Suppressor macrophage (primary cell): ENCODE results near the gene MYO1E.
"Not testable (repeated sequence)": the region's sequence is repeated elsewhere in the genome, so short reads cannot be mapped to it uniquely, and the experiment has no call there.

Source experiments
- DNase-seq, 4 experiments: peaks; one replicate each; pipeline ENCODE4 v3.0.0-alpha.2; 2020 to 2022

Gene MYO1E

DNA sequence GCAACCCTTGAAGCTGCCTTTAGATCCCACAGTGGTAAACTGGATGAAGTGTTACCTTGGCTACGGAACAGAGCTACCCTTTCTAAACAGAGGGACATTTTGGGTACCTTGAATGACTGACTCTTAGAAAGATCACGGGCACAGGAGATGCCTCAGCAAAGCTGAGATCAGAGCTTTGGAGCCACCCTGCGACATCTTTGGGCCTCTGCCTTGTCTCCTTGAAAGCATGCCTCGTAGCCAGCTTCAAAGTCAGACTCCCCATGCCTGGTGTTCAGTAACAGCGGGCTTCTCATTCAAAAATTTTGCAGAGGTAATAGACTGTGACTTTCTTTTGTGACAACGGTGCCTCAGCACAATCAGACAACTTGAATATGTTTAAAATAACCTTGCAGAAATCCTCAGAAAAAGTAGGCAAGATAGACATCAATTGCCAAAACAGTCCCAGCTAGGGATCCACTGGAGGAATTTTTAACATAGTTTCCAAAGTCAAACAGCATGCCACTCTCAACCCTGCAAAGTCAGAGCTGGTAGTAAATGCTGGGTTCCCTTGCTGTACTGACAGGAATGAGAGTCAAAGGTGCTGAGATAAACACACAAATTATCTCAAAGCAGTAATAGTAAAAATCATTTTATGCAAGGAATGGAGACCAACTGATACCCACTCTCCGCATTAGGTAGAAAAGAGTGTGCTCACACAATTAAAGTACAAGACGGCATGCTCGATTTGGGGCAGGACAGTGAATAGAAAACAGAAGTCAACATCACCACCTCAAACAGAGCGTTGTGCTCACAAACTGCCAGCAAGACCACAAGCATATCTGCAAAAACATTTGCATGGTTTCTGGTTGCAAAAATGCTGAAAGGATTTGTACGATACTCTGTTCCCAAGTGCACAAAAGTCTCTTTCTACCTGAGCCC lies 82.1 kb downstream of the MYO1E start:
- DNase-seq, result no peak

DNA sequence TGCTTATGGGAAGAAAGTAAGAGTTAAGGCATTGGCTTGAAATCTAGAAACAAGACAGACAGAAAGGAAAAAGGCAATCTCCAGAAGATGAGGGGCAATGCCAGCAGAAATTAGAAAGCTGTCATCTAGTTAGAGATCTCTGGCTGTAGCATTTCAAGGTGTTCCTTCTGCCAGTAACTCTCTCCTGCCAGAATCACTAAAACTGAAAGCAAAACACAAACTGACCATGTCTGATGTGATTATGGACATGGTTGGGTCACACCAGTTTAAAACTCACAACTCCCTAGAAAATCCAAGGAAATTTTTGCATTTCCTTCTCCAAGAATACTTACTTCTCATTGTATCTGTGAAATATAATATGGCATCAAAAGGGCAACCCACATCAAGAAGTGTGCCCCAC lies 83.1 kb downstream of the MYO1E start:
- no peak for DNase-seq

DNA sequence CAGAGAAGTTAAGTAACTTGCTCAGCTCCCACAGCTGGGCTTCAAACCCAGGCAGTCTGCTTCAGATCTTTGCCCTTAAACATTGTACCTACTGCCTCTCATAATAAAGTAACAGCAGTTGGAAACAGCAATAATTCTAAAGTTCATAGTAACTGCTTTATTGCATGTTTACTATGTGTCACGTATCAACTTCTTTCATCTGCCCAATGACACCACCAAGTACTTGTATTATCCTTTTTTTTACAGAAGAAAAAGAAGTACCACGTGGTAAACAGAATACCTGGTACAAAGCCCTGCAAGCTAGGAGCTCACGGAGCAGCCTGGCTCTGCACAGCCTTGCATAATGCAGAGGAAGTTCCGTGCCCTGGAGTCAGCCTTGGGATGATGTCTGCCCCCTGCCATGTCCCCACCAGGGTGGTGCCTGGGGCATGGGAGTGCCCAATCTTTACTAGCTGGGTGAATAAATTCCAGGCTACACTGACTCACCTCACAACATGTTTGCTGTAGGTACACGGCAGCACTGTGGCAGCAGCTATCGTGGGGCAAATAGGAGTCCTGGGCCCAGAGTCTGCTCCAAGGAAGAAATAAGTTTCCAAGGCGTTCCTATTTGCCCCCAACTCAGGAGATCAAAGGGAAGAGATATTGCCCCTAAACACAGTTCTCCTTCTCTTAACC lies 88.8 kb downstream of the MYO1E start:
- DNase-seq, result peak in 2 of 4 experiments; percentile 22 to 25

DNA sequence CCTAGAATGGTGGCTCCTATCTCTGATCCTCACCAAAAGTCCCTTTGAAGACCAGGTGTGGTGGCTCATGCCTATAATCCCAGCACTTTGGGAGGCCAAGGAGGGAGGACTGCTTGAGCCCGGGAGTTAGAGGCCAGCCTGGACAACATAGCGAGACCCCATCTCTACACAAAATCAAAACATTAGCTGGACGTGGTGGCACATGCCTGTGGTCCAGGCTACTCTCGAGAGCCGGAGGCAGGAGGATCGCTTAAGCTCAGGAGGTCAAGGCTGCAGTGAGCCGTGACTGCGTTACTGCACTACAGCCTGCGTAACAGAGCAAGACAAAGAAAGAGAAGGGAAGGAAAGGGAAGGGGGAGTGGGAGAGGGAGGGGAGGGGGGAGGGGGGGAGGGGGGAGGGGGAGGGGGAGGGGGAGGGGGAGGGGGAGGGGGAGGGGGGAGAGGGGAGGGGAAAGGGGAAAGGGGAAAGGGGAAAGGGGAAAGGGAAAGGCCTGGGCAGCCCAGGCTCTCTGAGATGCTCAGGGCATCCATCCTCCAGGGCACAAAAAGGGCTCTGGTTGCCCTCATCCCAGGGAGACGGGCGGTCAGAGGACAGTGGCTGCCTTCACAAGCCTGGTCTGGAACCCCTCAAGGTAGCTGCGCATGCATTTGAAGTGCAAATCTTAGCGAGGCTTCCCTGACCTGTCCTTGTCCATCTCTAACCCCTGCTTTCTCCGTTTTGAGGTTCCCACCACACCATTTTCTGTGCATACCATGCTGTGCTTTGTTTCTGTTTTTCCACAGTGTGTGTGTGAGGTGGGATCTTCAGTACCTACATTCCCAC lies 89.9 kb downstream of the MYO1E start:
- DNase-seq, result peak in 1 of 4 experiments; percentile 24

DNA sequence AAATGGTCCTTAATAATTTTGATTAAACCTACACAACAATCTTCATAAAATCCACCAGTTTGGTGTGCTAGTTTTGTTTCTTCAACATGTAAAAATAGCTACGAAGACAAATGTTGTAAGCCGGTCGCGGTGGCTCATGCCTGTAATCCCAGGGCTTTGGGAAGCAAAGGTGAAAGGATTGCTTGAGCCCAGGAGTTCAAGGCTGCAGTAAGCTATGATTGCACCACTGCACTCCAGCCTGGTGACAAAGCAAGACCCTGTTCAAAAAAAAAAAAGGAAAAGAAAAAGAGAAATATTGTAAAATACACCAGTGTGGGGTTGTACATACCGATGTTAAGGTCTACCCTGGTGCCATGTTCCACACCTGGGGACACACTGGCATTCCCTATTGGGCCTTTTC lies 91.0 kb downstream of the MYO1E start:
- no peak for DNase-seq

DNA sequence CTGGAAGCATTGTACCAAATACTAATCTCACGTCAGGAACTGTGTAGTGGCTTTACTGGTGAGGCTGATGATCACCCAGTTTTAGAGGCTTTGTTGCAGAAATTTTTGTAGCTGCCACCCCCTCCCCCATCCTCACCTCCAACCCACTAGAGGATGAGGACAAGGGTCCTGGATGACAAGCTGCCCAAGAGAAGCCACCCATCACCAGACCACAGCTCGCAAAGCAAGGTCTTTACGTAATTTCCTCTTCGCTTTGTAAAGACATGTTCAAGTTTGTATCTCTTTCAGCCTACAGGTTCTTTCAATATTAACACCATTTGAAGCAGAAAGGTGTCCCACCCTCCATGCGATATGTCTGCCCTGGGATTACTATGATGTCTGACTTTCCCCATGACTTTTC lies 91.8 kb downstream of the MYO1E start:
- no peak for DNase-seq

DNA sequence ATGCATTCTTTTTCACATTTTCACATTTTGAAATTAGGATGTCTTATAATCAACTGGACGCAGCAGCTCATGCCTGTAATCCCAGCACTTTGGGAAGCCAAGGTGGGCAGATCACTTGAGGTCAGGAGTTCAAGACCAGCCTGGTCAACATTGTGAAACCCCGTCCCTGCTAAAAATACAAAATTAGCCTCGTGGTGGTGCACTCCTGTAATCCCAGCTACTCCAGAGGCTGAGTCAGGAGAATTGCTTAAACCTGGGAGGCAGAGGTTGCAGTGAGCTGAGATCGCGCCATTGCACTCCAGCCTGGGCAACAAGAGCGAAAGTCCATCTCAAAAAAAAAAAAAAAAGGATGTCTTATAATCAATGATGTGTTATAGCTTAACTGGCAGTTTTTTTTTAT lies 92.4 kb downstream of the MYO1E start:
- not testable (repeated sequence) for DNase-seq

DNA sequence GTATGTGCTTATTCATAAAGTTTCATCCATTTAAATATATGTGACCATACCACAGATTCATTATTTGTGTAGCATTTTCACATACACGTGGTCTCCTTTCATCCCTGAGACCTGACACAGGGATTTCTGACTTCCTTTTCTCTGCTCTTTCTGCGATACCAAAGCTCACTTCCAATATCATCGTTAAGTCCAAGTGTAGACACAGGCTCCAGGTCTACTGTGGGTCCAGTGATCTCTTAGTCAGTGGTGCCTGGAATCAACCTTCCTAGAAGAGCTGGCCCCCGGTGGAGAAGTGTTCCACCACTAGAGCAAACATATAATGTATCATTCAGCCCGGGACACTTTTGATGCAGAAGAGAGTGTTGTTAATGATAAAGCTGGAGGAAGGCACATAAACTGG lies 93.6 kb downstream of the MYO1E start:
- no peak for DNase-seq

DNA sequence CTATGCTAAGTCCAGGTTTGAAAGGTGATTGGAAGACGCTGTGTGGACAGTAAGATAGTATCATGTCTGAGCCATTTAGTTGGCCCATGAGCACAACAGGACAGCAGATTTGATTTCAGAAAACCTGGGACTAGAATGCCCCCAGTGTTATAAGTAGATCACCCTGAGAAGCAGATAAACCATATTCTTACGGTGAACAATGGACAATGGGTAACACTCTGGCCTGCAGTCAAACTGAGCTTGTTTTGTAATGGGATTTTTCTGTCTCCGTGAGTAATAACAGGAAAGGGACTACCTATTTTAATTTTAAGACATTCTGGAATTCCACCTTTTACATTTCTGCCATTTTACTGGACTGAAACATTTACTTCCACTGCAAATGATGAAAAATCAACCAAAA lies 94.6 kb downstream of the MYO1E start:
- no peak for DNase-seq

DNA sequence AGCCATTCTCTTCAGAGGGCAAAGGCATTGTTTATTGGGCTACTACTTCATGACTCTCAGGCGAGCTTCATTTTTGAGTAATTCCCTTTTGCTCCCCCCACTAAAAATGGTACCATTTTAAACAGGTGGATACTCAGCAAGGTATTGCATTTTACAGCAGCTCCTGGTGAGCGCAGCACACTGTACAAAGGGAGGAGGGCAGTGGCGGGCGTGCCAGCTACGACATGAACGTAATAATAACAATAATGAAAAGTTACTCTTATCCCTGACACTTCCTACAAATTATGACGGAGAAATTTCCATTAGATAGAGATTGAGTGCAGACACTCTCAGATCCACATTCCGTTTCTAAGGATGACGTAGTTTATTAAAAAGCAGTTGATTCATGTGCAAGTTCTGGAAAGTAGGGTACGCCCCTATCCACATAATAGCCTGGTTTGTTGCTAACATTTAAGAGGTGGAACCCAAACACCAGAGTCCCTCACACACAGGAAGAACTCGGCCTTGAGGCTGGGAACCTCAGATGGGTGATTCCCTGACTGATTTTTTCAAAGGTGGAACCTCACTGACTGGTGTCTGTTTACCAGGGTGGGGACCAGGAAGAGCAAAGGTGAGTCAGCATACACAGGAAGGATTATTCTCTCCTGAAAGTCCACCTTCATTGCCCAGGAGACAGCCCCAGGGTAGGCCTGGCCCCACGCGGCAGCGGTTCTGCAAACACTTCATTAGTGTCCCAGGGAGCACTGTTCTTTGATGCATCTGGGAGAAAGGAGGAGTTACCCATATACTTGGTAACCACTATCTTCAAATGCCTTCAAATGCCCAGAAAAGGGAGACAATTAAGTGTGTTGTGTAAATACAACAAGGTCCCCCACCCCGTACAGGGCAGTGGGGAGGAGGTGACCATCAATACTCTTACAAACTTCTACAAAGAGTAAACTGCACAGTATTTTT lies 96.2 kb downstream of the MYO1E start:
- DNase-seq, result no peak

DNA sequence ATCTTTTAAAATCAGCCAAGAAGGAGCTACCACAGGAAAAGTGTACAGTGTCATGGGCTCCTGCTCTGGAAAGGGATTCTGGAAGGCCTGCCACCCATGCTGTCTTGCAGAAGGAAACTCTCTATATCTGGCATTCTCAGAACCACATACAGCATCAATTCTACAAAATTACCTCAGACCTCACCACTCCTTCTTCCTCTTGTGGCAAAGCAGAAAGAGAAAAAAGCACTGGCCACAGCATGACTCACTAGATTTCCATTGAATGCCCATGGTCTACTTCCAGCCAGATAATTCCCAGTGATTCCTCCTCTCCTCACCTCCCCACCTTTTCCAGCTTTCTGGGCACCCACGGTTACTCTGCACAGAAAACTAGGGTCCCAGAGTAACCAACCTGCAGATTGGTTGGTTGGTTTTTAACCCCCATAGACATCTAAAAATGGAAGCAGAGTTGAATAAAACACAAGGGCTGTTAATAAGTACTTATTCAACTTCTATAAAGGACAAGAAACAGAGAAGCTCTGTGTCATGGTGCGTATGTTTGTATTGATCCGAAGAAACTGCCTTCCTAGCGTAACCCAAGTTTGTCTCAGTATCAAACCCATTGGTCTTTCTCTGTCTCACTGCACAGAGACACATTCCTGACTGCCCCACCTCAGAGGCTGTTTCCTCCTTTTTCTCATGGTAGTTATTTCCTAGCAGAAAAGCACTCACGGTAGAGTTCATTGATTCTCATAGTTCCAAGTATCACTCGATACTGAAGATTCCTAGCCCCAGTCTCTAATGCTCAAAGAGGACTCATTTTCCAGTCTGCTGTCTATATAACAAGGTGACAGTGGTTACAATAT lies 98.3 kb downstream of the MYO1E start:
- DNase-seq, result peak; percentile 47 to 69 (median 60)

DNA sequence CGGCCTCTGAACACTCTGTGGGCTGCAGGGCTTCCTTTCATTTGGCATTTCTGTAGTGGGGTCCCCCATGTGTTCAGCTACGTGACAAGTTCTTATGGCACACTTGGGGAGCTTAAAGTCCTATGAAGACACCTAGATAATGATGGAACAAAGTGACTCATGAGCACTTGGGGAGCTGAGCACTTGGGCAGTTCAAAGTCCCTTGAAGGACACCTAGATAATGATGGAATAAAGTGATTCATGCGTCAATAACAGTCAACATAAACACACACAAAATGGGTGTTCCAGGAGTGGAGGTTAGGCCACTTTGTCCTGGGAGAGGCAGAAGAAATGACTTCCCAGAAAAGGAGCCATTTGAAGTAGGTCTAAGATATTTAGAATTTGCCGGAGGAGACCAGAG lies 99.4 kb downstream of the MYO1E start:
- DNase-seq, result no peak

DNA sequence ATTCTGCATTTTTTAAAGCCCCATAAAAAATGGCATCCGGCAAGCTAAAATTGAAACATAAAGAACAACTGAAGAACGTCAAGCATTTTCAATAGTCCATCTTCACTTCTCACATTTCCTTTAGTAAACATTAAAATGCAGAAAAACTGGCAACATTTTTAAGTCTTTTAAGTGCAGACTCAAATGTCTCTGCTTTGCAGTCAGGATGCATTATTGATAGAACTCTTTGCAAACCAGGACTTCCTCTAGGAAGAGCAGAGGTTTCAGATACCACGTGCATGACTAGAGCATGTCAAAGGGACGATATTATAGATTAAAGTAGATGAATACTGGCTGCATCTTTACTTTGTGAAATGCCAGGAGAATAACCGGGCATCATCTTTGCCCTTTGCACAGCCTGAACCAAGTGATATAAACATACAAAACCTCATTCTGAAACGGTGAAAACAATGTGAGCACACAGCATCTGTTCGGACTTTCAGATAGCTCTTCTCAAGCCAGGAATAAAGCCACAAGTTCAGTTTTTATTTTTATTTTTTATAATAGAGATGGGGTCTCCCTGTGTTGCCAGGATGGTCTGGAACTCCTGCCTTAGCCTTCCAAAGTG lies 101.0 kb downstream of the MYO1E start:
- no peak for DNase-seq

DNA sequence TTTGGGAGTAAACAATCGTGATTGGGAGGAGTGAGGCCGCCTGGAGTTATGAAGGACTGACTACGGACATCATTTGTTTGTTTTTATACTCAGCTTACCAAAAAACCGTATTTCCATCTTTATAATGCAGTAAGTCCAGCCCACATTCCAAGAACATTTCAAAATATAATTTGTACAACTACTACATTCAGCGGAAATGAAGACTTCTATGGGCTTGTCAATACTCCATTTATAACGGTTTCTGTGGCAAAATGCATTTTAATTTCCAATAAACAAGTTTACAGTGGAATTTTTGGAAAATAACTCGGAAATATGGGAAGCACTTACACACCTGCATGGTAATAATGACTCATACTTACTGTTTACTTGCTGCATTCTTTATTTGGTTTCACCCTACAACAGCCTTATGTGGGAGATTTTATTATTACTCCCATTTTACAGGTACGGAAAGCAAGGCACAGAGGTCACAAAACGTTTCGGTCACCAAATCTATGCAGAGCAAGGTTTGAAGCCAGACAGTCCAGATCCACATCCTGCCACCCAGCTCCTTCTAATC lies 103.7 kb downstream of the MYO1E start:
- DNase-seq, result no peak

DNA sequence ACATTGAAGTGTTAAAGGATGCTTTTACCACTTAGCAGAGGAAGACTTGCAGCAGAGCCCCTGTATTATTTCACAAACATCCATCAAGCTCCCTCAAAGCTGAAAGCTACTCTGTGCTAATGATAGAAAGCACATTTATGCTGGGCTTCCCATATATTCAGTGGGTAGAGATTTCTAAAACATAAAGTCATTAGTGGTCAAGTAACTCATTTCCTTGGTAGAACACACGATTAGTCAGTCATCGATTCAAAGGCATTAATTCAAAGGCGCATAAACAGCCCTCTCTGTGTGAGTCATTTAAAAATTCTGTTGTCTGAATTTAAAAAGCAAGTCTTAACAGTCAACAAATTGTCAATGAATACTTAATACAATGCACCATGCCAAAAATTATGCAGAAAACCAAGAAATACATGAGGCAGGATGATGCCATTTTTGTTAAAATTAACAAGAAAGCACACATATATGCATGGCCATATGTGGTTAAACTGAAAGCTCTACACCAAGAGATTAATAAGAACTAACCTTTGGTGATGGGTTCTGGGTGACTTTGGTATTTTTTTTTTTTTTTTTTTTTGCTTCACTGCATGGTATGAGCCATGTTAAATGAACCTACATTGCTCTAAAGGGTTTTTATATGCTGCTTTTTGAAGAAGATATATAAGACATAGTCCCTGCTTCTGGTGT lies 104.4 kb downstream of the MYO1E start:
- peak in 2 of 4 experiments; percentile 19 to 25 for DNase-seq

DNA sequence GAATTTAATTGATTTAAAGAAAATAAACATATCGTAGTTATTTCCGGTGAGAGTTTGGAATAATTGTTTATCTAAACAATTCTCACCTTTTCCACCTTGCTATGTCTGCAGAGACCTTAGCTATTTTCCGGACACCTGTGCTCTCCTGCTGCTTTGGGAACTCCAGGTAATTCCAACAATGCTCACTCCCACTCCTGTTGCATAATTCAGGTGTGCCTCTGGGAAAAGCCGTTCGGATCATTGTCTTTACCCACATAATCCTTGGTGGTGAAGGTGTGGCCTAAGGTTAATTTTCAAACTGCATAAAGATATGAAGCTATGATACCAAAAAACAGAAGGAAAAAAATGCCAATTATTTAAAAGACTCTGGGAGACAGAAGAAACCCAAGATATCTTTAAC lies 106.6 kb downstream of the MYO1E start:
- DNase-seq, result no peak

DNA sequence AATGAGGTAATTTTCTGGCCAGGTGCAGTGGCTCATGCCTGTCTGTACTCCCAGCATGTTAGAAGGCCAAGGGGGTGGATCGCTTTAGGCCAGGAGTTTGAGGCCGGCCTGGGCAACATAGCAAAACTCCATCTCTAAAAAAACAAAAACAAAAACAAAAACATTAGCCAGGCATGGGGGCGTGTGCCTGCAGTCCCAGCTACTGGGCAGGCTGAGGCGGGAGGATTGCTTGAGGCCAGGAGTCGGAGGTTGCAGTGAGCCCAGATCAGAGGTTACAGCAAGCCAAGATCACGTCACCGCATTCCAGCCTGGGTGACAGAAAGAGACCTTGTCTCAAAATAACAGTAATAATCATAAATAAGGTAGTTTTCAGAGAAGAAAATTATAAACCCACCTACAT lies 110.4 kb downstream of the MYO1E start:
- no peak for DNase-seq

DNA sequence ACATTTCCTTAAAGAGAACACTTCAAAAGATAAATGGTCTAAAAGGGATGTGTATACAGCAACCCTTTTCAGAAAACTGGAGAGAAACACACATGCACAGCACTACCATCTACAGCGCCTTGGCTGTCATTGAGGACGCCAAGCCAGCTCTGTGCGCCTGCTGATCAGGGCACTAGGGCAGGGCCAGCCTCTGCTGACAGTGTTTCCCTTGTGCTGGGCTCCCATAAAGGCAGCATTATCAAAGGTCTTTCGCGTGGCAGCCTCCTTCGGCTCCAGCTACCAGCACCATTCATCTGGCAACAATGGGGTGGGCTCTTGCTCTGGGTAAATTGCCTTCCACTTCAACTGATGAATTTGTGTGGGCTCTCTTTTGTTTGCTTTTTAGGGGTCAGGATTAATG lies 112.6 kb downstream of the MYO1E start:
- DNase-seq, result no peak

DNA sequence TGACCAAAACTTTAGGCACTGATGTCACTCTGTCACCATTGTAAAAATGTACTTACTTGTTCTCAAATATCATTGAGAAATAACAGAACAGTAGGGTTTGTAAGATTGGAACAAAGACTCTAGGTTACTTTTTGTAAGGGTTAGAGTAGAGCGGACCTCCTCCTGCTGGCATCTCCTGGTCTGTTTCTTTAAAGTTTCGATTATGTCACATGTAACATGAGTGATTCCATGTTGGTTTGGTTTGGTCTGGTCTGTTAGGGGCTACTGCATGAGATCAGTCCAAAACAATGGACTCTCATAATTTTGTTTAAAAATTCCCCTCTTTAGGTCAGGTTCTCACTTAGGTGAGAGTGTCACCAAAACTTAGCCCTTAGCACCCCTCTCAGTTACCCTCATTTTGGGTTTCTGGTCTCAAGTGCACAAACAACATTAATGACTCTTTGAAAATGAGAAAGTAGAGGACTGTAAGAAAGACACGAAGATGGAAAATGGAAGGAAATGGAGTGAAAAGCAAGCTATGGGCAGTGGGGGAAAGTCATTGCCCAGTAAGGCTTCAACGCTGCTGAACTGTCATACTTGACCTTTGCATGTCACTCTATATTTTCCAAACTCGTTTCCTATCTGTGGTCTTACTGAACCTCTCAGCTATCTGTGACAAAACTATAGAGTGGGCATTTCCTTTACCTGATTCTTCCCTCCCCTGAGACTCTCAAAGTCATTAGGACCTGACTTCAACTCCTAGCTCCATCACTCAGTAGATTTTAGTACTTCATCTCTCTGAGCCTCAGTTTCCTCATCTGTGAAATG lies 113.3 kb downstream of the MYO1E start:
- DNase-seq, result no peak
